ENCODE results near the gene MOB1B.
"Not testable (repeated sequence)": the region's sequence is repeated elsewhere in the genome, so short reads cannot be mapped to it uniquely, and the experiment has no call there.

The MOB1B gene

GRCh38 chr4:70996018-70996360, 93.8 kb downstream of the MOB1B start:
- FAIRE-seq (no peak), DNase-seq (ENCODE audit: insufficient read length) (no peak)
- TF ChIP-seq POLR2A (IDR thresholded peaks at IDR 0.05; ENCODE audit: low read depth, low read length) (no peak), TAF1 (IDR thresholded peaks at IDR 0.05; ENCODE audit: borderline replicate concordance, low read depth, low read length) (no peak), POLR2AphosphoS5 (IDR thresholded peaks at IDR 0.05; ENCODE audit: low read depth, low read length) (no peak)

- FAIRE-seq, result no peak
- no peak for DNase-seq (ENCODE audit: insufficient read length)
- TF ChIP-seq POLR2AphosphoS5 (IDR thresholded peaks at IDR 0.05; ENCODE audit: low read depth, low read length) (no peak), TAF1 (IDR thresholded peaks at IDR 0.05; ENCODE audit: borderline replicate concordance, low read depth, low read length) (no peak), POLR2A (IDR thresholded peaks at IDR 0.05; ENCODE audit: low read depth, low read length) (no peak)
Observed at GRCh38 chr4:70997036-70997435, 94.9 kb downstream of the MOB1B start.

GRCh38 chr4:70997546-70997945, 95.4 kb downstream of the MOB1B start:
- TF ChIP-seq POLR2A (IDR thresholded peaks at IDR 0.05; ENCODE audit: low read depth, low read length), result no peak
- TF ChIP-seq POLR2AphosphoS5 (IDR thresholded peaks at IDR 0.05; ENCODE audit: low read depth, low read length), result no peak
- TF ChIP-seq TAF1 (IDR thresholded peaks at IDR 0.05; ENCODE audit: borderline replicate concordance, low read depth, low read length), result no peak
- DNase-seq (ENCODE audit: insufficient read length) (no peak), FAIRE-seq (no peak)

DNA sequence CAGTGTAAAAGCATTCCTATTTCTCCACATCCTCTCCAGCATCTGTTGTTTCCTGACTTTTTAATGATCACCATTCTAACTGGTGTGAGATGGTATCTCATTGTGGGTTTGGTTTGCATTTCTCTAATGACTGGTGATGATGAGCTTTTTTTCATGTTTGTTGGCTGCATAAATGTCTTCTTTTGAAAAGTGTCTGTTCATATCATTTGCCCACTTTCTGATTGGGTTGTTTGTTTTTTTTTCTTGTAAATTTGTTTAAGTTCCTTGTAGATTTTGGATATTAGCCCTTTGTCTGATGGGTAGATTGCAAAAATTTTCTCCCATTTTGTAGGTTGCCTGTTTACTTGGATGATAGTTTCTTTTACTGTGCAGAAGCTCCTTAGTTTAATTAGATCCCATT, 97.5 kb downstream of the MOB1B start:
- FAIRE-seq; DNase-seq (ENCODE audit: insufficient read length): not testable (repeated sequence)

GRCh38 chr4:71001363-71001762, 99.2 kb downstream of the MOB1B start:
- FAIRE-seq; DNase-seq (ENCODE audit: insufficient read length): not testable (repeated sequence)

DNA sequence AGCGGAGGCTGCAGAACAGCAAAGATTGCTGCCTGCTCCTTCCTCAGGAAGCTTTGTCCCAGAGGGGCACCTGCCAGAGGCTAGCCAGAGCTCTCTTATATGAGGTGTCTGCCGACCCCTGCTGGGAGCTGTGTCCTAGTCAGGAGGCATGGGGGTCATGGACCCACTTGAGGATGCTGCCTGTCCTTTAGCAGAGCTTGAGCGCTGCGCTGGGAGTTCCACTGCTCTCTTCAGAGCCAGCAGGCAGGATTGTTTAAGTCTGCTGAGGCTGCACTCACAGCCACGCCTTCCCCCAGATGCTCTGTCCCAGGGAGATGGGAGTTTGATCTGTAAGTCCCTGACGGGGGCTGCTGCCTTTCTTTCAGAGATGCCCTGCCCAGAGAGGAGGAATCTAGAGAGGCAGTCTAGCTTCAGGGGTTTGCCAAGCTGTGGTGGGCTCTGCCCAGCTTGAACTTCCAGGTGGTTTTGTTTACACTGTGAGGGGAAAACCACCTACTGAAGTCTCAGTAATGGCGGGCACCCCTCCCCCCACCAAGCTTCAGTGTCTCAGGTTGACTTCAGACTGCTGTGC, 102.2 kb downstream of the MOB1B start:
- DNase-seq (ENCODE audit: insufficient read length) (no peak), FAIRE-seq (peak; percentile 24)
- TF ChIP-seq POLR2A (IDR thresholded peaks at IDR 0.05; ENCODE audit: low read depth, low read length) (no peak), POLR2AphosphoS5 (IDR thresholded peaks at IDR 0.05; ENCODE audit: low read depth, low read length) (no peak), TAF1 (IDR thresholded peaks at IDR 0.05; ENCODE audit: borderline replicate concordance, low read depth, low read length) (no peak)

- FAIRE-seq, result not testable (repeated sequence)
Observed at GRCh38 chr4:71005025-71005424, 102.9 kb downstream of the MOB1B start.

DNA sequence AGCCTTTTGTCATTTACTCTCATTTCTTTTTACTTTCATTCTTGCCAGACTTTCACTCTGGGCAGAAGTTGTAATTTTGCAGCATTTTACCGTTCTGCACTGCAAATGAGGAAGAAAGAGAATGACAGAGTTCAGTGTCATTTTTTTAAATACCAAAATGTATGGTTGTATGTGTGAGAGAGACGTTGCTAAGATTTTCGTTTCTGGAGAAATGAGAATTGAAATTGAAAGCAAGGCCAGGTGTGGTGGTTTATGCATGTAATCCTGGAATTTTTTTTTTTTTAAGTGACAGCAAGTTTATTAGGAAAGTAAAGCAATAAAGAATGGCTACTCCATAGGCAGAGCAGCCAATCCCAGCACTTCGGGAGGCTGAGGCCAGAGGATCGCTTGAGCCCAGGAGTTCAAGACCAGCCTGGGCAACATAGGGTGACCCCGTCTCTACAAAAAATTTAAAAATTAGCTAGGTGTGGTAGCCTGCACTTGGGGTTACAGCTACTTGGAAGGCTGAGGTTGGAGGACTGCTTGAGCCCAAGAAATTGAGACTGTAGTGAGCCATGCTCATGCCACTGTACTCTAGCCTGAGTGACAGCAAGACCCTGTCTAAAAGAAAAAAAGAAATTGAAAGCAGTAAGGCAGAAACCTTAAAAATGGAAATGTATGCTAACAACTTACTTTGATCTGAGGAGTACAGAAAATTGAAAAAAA, 104.2 kb downstream of the MOB1B start:
- FAIRE-seq, result peak; percentile 48
- TF ChIP-seq POLR2A (IDR thresholded peaks at IDR 0.05; ENCODE audit: low read depth, low read length) (no peak), TAF1 (IDR thresholded peaks at IDR 0.05; ENCODE audit: borderline replicate concordance, low read depth, low read length) (no peak), POLR2AphosphoS5 (IDR thresholded peaks at IDR 0.05; ENCODE audit: low read depth, low read length) (no peak)
- DNase-seq (ENCODE audit: insufficient read length), result peak; percentile 23

More at GRCh38 chr4:71005025-71005424, 102.9 kb downstream of the MOB1B start:
- not testable (repeated sequence) for DNase-seq (ENCODE audit: insufficient read length)

GRCh38 chr4:71008196-71008595, 106.0 kb downstream of the MOB1B start:
- no peak for TF ChIP-seq POLR2AphosphoS5 (IDR thresholded peaks at IDR 0.05; ENCODE audit: low read depth, low read length)
- no peak for TF ChIP-seq TAF1 (IDR thresholded peaks at IDR 0.05; ENCODE audit: borderline replicate concordance, low read depth, low read length)
- DNase-seq (ENCODE audit: insufficient read length), result no peak
- FAIRE-seq, result no peak

DNA sequence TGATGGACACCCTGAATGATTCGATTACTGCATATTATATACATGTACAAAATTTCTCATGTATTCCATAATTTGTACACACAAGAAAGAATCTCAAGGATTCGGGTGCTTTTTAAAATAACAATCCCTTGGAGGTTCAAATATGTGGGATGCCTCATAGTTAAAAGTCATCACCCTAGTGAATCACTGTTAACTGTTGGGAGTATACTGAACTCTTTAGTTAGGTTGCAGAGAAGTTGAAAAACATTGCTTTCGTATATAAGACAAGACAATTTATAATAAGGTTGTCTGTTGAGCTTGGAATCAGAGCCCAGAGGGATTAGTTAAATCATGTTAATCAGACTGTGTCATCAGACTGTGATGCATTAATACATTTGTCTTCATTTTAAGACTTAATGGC, 106.9 kb downstream of the MOB1B start:
- DNase-seq (ENCODE audit: insufficient read length) (no peak), FAIRE-seq (peak; percentile 36)
- no peak for TF ChIP-seq TAF1 (IDR thresholded peaks at IDR 0.05; ENCODE audit: borderline replicate concordance, low read depth, low read length)
- no peak for TF ChIP-seq POLR2A (IDR thresholded peaks at IDR 0.05; ENCODE audit: low read depth, low read length)
- no peak for TF ChIP-seq POLR2AphosphoS5 (IDR thresholded peaks at IDR 0.05; ENCODE audit: low read depth, low read length)

- TF ChIP-seq POLR2A (IDR thresholded peaks at IDR 0.05; ENCODE audit: low read depth, low read length) (no peak), POLR2AphosphoS5 (IDR thresholded peaks at IDR 0.05; ENCODE audit: low read depth, low read length) (no peak), TAF1 (IDR thresholded peaks at IDR 0.05; ENCODE audit: borderline replicate concordance, low read depth, low read length) (no peak)
- DNase-seq (ENCODE audit: insufficient read length) (no peak), FAIRE-seq (peak; percentile 74)
Observed at GRCh38 chr4:71009890-71010588, 107.9 kb downstream of the MOB1B start.

GRCh38 chr4:71011451-71011850, 109.3 kb downstream of the MOB1B start:
- FAIRE-seq (no peak), DNase-seq (ENCODE audit: insufficient read length) (no peak)
- no peak for TF ChIP-seq POLR2A (IDR thresholded peaks at IDR 0.05; ENCODE audit: low read depth, low read length)
- no peak for TF ChIP-seq POLR2AphosphoS5 (IDR thresholded peaks at IDR 0.05; ENCODE audit: low read depth, low read length)
- TF ChIP-seq TAF1 (IDR thresholded peaks at IDR 0.05; ENCODE audit: borderline replicate concordance, low read depth, low read length), result no peak

- FAIRE-seq; DNase-seq (ENCODE audit: insufficient read length): not testable (repeated sequence)
Observed at GRCh38 chr4:71017391-71017790, 115.2 kb downstream of the MOB1B start.
